Left ventricle myocardium superior (tissue), 1 donor: Measurements from ENCODE around the gene CFAP54. TPM values are rescaled to one million over a fixed set of nuclear protein-coding genes. Genes with fewer than 3 reads are reported as not detected.

ENCODE experiments used
- ATAC-seq: fragments of 200-7000 bp; cut with Tn5 transposase; one replicate; pipeline ENCODE4 v1.9.1; 2020; ENCODE audit warnings: mild to moderate bottlenecking, moderate library complexity
- DNase-seq: peaks from one replicate; pipeline ENCODE4 v3.0.0-alpha.2; 2020
- intact Hi-C: fragments of 100-400 bp; cut with micrococcal nuclease; formaldehyde crosslinking; loops from one replicate; pipeline ENCODE4 v1.11.0; 2022
- total RNA-seq: library from RNA; stranded (reverse); fragmentation: NEBNext Ultra II Directional; extraction: Animal tissue kit (Norgen Biotek cat#: 25700); gene quantifications from one replicate; pipeline ENCODE4 v1.2.1, GENCODE V29; 2021
- donor health status: DM: no; HTN: yes; CAD: no; lungs with severe emphysema.

Gene CFAP54
- total RNA-seq, 1 donor from 2014 or later, result 0.10 TPM

GRCh38 chr12:96806272-96806671 is 316.9 kb downstream of the CFAP54 start:
- no peak for ATAC-seq
- intact Hi-C loops, result no loop called here
- DNase-seq, result no peak

GRCh38 chr12:96807741-96808140 is 318.4 kb downstream of the CFAP54 start:
- intact Hi-C loops, result no loop called here
- no peak for ATAC-seq
- no peak for DNase-seq

GRCh38 chr12:96808587-96808986 is 319.2 kb downstream of the CFAP54 start:
- ATAC-seq (no peak), DNase-seq (no peak)
- intact Hi-C loops, result no loop called here

- intact Hi-C loops, result no loop called here
- no peak for DNase-seq
- no peak for ATAC-seq
These were observed 320.1 kb downstream of the CFAP54 start for GRCh38 chr12:96809522-96809921.

- intact Hi-C loops, result no loop called here
- ATAC-seq, result no peak
These were observed 320.7 kb downstream of the CFAP54 start for GRCh38 chr12:96810057-96810456.

GRCh38 chr12:96810477-96810876 is 321.1 kb downstream of the CFAP54 start:
- ATAC-seq, result no peak
- intact Hi-C loops, result no loop called here
- DNase-seq, result no peak

More at GRCh38 chr12:96810057-96810456, 320.7 kb downstream of the CFAP54 start:
- DNase-seq, result no peak

GRCh38 chr12:96811083-96811482 is 321.7 kb downstream of the CFAP54 start:
- no peak for ATAC-seq
- intact Hi-C loops, result no loop called here

GRCh38 chr12:96812153-96812552 is 322.8 kb downstream of the CFAP54 start:
- ATAC-seq (no peak), DNase-seq (no peak)
- intact Hi-C loops, result no loop called here

More at GRCh38 chr12:96811083-96811482, 321.7 kb downstream of the CFAP54 start:
- DNase-seq, result no peak

GRCh38 chr12:96814200-96814599 is 324.8 kb downstream of the CFAP54 start:
- DNase-seq (no peak), ATAC-seq (no peak)
- intact Hi-C loops, result no loop called here

- no peak for ATAC-seq
- intact Hi-C loops, result no loop called here
- no peak for DNase-seq
These were observed 332.2 kb downstream of the CFAP54 start for GRCh38 chr12:96821592-96821991.

- DNase-seq (no peak), ATAC-seq (no peak)
- intact Hi-C loops, result no loop called here
These were observed 333.3 kb downstream of the CFAP54 start for GRCh38 chr12:96822641-96823040.

- intact Hi-C loops, result no loop called here
- ATAC-seq (no peak), DNase-seq (no peak)
These were observed 334.9 kb downstream of the CFAP54 start for GRCh38 chr12:96824074-96824837.

GRCh38 chr12:96824838-96825236 is 335.5 kb downstream of the CFAP54 start:
- intact Hi-C loops, result no loop called here

GRCh38 chr12:96828169-96828789 is 338.9 kb downstream of the CFAP54 start:
- intact Hi-C loops, result no loop called here
- ATAC-seq (no peak), DNase-seq (no peak)

More at GRCh38 chr12:96824838-96825236, 335.5 kb downstream of the CFAP54 start:
- ATAC-seq (no peak), DNase-seq (no peak)

- intact Hi-C loops, result no loop called here
- ATAC-seq (no peak), DNase-seq (no peak)
These were observed 340.0 kb downstream of the CFAP54 start for GRCh38 chr12:96829354-96829753.

GRCh38 chr12:96831346-96831745 is 342.0 kb downstream of the CFAP54 start:
- intact Hi-C loops, result no loop called here
- ATAC-seq (no peak), DNase-seq (no peak)

GRCh38 chr12:96846293-96846692 is 356.9 kb downstream of the CFAP54 start:
- ATAC-seq (no peak), DNase-seq (no peak)
- intact Hi-C loops, result no loop called here

GRCh38 chr12:96850676-96851075 is 361.3 kb downstream of the CFAP54 start:
- no peak for ATAC-seq
- intact Hi-C loops, result no loop called here
- no peak for DNase-seq

GRCh38 chr12:96858162-96858561 is 368.8 kb downstream of the CFAP54 start:
- no peak for DNase-seq
- no peak for ATAC-seq
- intact Hi-C loops, result no loop called here

GRCh38 chr12:96861656-96862055 is 372.3 kb downstream of the CFAP54 start:
- intact Hi-C loops, result no loop called here
- ATAC-seq, result no peak
- no peak for DNase-seq

GRCh38 chr12:96862326-96862725 is 372.9 kb downstream of the CFAP54 start:
- DNase-seq, result no peak
- intact Hi-C loops, result no loop called here

More at GRCh38 chr12:96862326-96862725, 372.9 kb downstream of the CFAP54 start:
- no peak for ATAC-seq
